HepG2 (cell line): ENCODE data around the gene CFAP92. TPM values are rescaled to one million over a fixed set of nuclear protein-coding genes. Genes with fewer than 3 reads are reported as not detected.
A peak's percentile ranks its signal among the peaks of the same experiment; 100 is the strongest.

Experiments
- CREM ChIP-seq, 2 experiments: sonication (generic) in 1 of 2; formaldehyde crosslinking in 1 of 2; IDR thresholded peaks; 2 replicates each; pipeline versions ENCODE4 v1.4.0 to v1.6.1; 2016 to 2020; ENCODE audit warnings: antibody characterized with exemption in 1 of 2, mild to moderate bottlenecking in 1 of 2, missing genetic modification reagents in 1 of 2
- FOSL2 ChIP-seq: sonication (generic); formaldehyde crosslinking; IDR thresholded peaks from 2 replicates; pipeline ENCODE4 v1.4.0; 2020; ENCODE audit warnings: missing genetic modification reagents
- HMGA1 ChIP-seq: sonication (generic); formaldehyde crosslinking; conservative IDR thresholded peaks from 2 replicates; pipeline ENCODE4 v1.4.0; 2020; ENCODE audit warnings: missing genetic modification reagents
- KAT8 ChIP-seq: IDR thresholded peaks from 2 replicates; pipeline ENCODE4 v1.6.1; 2016; ENCODE audit warnings: missing genetic modification reagents, missing compliant biosample characterization
- MBNL3 ChIP-seq: fragments of 250-450 bp; sonication (Bioruptor Pico); conservative IDR thresholded peaks from 2 replicates; pipeline ENCODE4 v1.8.0; 2022; ENCODE audit warnings: mild to moderate bottlenecking, inconsistent platforms
- MEF2D ChIP-seq: sonication (generic); formaldehyde crosslinking; IDR thresholded peaks from 2 replicates; pipeline ENCODE4 v1.5.1; 2020; ENCODE audit warnings: mild to moderate bottlenecking, missing genetic modification reagents
- REXO4 ChIP-seq: sonication (generic); formaldehyde crosslinking; IDR thresholded peaks from 2 replicates; pipeline ENCODE4 v1.8.0; 2022; ENCODE audit warnings: missing genetic modification reagents, mild to moderate bottlenecking, borderline replicate concordance
- SNAPC2 ChIP-seq: sonication (generic); formaldehyde crosslinking; IDR thresholded peaks from 2 replicates; pipeline ENCODE4 v1.8.1; 2022; ENCODE audit warnings: mild to moderate bottlenecking, missing genetic modification reagents
- SPEN ChIP-seq: sonication (generic); formaldehyde crosslinking; IDR thresholded peaks from 2 replicates; pipeline ENCODE4 v1.5.1; 2020; ENCODE audit warnings: low read depth, mild to moderate bottlenecking, missing genetic modification reagents
- TCF7L2 ChIP-seq: IDR thresholded peaks from 2 replicates; pipeline ENCODE4 v1.6.1; 2011; ENCODE audit warnings: mild to moderate bottlenecking, low read depth, low read length, moderate library complexity
- TGIF2 ChIP-seq: IDR thresholded peaks from 2 replicates; pipeline ENCODE4 v1.6.1; 2016; ENCODE audit warnings: control low read depth, missing compliant biosample characterization
- ZKSCAN5 ChIP-seq: sonication (generic); formaldehyde crosslinking; IDR thresholded peaks from 2 replicates; pipeline ENCODE4 v1.5.1; 2020; ENCODE audit warnings: mild to moderate bottlenecking, missing genetic modification reagents
- ZKSCAN8 ChIP-seq: IDR thresholded peaks from 2 replicates; pipeline ENCODE4 v1.6.1; 2016; ENCODE audit warnings: borderline replicate concordance, missing genetic modification reagents, missing compliant biosample characterization
- ZNF136 ChIP-seq: sonication (generic); formaldehyde crosslinking; IDR thresholded peaks from 2 replicates; pipeline ENCODE4 v1.8.1; 2022; ENCODE audit warnings: low read depth, mild to moderate bottlenecking, moderate library complexity, missing genetic modification reagents
- ZNF337 ChIP-seq: sonication (generic); formaldehyde crosslinking; IDR thresholded peaks from 2 replicates; pipeline ENCODE4 v1.5.1; 2020; ENCODE audit warnings: missing genetic modification reagents, low read depth, mild to moderate bottlenecking, borderline replicate concordance
- ZNF75D ChIP-seq: sonication (generic); formaldehyde crosslinking; IDR thresholded peaks from 2 replicates; pipeline ENCODE4 v1.8.1; 2023; ENCODE audit warnings: missing genetic modification reagents, mild to moderate bottlenecking, borderline replicate concordance
- ZSCAN22 ChIP-seq: sonication (generic); formaldehyde crosslinking; IDR thresholded peaks from 2 replicates; pipeline ENCODE4 v1.4.0; 2020; ENCODE audit warnings: mild to moderate bottlenecking, missing genetic modification reagents
- ZSCAN29 ChIP-seq: sonication (generic); formaldehyde crosslinking; conservative IDR thresholded peaks from 2 replicates; pipeline ENCODE4 v1.4.0; 2020; ENCODE audit warnings: mild to moderate bottlenecking, missing genetic modification reagents
- polyA plus RNA-seq, 8 experiments: library from polyadenylated mRNA; depleted of rRNA in 3 of 8; stranded (reverse) in 7 of 8; unstranded in 1 of 8; fragments of >200 nt; fragmentation: Illumina TruSeq in 4 of 8; extraction: Trizol in 4 of 8; gene quantifications; 2 replicates each; pipeline versions ENCODE4 v1.2.1 to v1.2.3, GENCODE V29; 2011 to 2016; ENCODE audit warnings: low read depth in 4 of 8, missing spikeins in 1 of 8, mixed read lengths in 1 of 8; ENCODE audit not compliant: insufficient read depth in 1 of 8
- total RNA-seq, 5 experiments: library from RNA; depleted of rRNA; stranded (reverse); fragments of >200 nt; fragmentation: Illumina TruSeq; extraction: Trizol; gene quantifications; 2 replicates each; pipeline ENCODE4 v1.2.3, GENCODE V29; 2016; ENCODE audit warnings: low read depth in 1 of 5
- TF ChIP-seq, protein P1 (sequence below): sonication (generic); formaldehyde crosslinking; IDR thresholded peaks from 2 replicates; pipeline ENCODE4 v1.5.1; 2020; ENCODE audit warnings: missing genetic modification reagents, mild to moderate bottlenecking, borderline replicate concordance
- TF ChIP-seq, protein P2 (sequence below): sonication (generic); formaldehyde crosslinking; IDR thresholded peaks from 2 replicates; pipeline ENCODE4 v1.8.1; 2023; ENCODE audit warnings: mild to moderate bottlenecking, missing genetic modification reagents, borderline replicate concordance
- TF ChIP-seq, protein P3 (sequence below): sonication (generic); formaldehyde crosslinking; conservative IDR thresholded peaks from 2 replicates; pipeline ENCODE4 v1.8.0; 2022; ENCODE audit warnings: missing genetic modification reagents
- TF ChIP-seq, protein P4 (sequence below): sonication (generic); formaldehyde crosslinking; IDR thresholded peaks from 2 replicates; pipeline ENCODE4 v1.8.1; 2022; ENCODE audit warnings: mild to moderate bottlenecking, missing genetic modification reagents
- TF ChIP-seq, protein P5 (sequence below): sonication (generic); formaldehyde crosslinking; IDR thresholded peaks from 2 replicates; pipeline ENCODE4 v1.4.0; 2020; ENCODE audit warnings: missing genetic modification reagents

CFAP92 gene
- total and polyA plus RNA-seq, 2 of the 13 experiments (the other 11 are each of a cell fraction or from before 2014, with no cell fraction given) = 0.18 to 0.46 TPM

DNA sequence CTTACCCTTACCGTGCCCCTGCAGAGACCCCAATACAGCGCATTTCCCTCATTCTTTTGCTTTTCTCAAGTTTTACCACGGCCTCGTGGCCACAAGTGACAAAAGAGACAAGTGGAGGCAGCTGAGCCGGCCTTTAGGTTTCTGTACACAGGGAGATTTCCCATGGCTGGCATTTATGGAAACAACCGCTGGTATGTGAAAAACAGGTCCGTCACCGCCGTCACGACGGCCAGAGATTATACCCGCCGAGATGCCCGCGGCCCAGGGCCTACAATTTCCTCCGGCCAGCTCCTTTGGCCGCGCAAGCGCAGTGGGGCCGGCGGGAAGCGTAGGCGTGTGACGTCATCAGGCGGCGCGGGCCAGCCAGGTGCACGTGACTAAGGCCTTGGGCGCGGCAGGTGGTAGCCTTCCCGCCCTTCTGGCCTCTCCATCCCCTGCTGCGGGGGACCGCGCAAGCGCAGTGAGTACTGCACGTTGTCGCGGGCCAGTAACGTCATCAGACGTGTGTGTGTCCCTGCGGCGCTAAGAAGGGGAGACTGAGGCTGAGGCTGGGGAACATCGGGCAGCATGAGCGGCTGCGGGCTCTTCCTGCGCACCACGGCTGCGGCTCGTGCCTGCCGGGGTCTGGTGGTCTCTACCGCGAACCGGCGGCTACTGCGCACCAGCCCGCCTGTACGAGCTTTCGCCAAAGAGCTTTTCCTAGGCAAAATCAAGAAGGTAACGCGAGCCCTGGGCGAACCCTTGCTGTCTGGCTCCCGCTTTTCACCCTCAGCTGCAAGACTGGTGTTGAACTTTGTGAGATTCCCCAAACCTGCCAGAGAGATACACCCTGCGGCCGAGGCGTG is 114.5 kb downstream of the CFAP92 start, which contains the start of gene ACAD9 (continued):
- TF ChIP-seq SPEN = peak; percentile 99
- peak; percentile 88; the same call in 1 of the 2 replicates for TF ChIP-seq ZNF136 (CRISPR knock-in tag)
- TF ChIP-seq, protein P1, sequence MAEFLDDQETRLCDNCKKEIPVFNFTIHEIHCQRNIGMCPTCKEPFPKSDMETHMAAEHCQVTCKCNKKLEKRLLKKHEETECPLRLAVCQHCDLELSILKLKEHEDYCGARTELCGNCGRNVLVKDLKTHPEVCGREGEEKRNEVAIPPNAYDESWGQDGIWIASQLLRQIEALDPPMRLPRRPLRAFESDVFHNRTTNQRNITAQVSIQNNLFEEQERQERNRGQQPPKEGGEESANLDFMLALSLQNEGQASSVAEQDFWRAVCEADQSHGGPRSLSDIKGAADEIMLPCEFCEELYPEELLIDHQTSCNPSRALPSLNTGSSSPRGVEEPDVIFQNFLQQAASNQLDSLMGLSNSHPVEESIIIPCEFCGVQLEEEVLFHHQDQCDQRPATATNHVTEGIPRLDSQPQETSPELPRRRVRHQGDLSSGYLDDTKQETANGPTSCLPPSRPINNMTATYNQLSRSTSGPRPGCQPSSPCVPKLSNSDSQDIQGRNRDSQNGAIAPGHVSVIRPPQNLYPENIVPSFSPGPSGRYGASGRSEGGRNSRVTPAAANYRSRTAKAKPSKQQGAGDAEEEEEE (CRISPR knock-in tag) = 0 out of 2 replicates have a peak, but pooled peaks have one; percentile 72
- TF ChIP-seq, protein P2, sequence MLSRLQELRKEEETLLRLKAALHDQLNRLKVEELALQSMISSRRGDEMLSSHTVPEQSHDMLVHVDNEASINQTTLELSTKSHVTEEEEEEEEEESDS (CRISPR knock-in tag) = 0 out of 2 replicates have a peak, but pooled peaks have one; percentile 34
- TF ChIP-seq ZKSCAN8 (CRISPR knock-in tag) = no peak
- TF ChIP-seq ZKSCAN5 (CRISPR knock-in tag) = no peak
- no peak for TF ChIP-seq ZSCAN29 (CRISPR knock-in tag)
- TF ChIP-seq CREM (IDR thresholded peaks at IDR 0.05) = peak; percentile 99
- peak; percentile 95 for TF ChIP-seq CREM (CRISPR knock-in tag; IDR thresholded peaks at IDR 0.05)
- TF ChIP-seq ZSCAN22 (CRISPR knock-in tag) = no peak
- no peak for TF ChIP-seq TGIF2 (CRISPR knock-in tag)
- peak; percentile 99 for TF ChIP-seq KAT8 (CRISPR knock-in tag)
- peak; percentile 88 for TF ChIP-seq MEF2D (CRISPR knock-in tag)
- TF ChIP-seq, protein P3, sequence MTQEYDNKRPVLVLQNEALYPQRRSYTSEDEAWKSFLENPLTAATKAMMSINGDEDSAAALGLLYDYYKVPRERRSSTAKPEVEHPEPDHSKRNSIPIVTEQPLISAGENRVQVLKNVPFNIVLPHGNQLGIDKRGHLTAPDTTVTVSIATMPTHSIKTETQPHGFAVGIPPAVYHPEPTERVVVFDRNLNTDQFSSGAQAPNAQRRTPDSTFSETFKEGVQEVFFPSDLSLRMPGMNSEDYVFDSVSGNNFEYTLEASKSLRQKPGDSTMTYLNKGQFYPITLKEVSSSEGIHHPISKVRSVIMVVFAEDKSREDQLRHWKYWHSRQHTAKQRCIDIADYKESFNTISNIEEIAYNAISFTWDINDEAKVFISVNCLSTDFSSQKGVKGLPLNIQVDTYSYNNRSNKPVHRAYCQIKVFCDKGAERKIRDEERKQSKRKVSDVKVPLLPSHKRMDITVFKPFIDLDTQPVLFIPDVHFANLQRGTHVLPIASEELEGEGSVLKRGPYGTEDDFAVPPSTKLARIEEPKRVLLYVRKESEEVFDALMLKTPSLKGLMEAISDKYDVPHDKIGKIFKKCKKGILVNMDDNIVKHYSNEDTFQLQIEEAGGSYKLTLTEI = no peak
- no peak for TF ChIP-seq HMGA1 (CRISPR knock-in tag)
- no peak for TF ChIP-seq MBNL3 (CRISPR knock-in tag)
- TF ChIP-seq, protein P4, sequence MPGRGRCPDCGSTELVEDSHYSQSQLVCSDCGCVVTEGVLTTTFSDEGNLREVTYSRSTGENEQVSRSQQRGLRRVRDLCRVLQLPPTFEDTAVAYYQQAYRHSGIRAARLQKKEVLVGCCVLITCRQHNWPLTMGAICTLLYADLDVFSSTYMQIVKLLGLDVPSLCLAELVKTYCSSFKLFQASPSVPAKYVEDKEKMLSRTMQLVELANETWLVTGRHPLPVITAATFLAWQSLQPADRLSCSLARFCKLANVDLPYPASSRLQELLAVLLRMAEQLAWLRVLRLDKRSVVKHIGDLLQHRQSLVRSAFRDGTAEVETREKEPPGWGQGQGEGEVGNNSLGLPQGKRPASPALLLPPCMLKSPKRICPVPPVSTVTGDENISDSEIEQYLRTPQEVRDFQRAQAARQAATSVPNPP = peak; percentile 90
- peak; percentile 66 for TF ChIP-seq FOSL2
- TF ChIP-seq ZNF337 (CRISPR knock-in tag) = peak; percentile 98; the same call in 1 of the 2 replicates
- TF ChIP-seq, protein P5, sequence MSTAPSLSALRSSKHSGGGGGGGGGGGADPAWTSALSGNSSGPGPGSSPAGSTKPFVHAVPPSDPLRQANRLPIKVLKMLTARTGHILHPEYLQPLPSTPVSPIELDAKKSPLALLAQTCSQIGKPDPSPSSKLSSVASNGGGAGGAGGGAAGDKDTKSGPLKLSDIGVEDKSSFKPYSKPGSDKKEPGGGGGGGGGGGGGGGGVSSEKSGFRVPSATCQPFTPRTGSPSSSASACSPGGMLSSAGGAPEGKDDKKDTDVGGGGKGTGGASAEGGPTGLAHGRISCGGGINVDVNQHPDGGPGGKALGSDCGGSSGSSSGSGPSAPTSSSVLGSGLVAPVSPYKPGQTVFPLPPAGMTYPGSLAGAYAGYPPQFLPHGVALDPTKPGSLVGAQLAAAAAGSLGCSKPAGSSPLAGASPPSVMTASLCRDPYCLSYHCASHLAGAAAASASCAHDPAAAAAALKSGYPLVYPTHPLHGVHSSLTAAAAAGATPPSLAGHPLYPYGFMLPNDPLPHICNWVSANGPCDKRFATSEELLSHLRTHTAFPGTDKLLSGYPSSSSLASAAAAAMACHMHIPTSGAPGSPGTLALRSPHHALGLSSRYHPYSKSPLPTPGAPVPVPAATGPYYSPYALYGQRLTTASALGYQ (CRISPR knock-in tag) = peak; percentile 62; the same call in 1 of the 2 replicates
- no peak for TF ChIP-seq TCF7L2
- TF ChIP-seq REXO4 (CRISPR knock-in tag) = no peak
- TF ChIP-seq ZNF75D (CRISPR knock-in tag) = no peak
- peak; percentile 84 for TF ChIP-seq SNAPC2 (CRISPR knock-in tag)
